Ovary (tissue), 9 donors: ENCODE data around the gene IQSEC1. TPM values are rescaled to one million over a fixed set of nuclear protein-coding genes. Genes with fewer than 3 reads are reported as not detected.

Experiments used
- DNase-seq, 5 donors: peaks; one replicate each; pipeline ENCODE4 v3.0.0-alpha.2; 2019 to 2020
- H3K27ac ChIP-seq, 2 donors: fragments of 200-600 bp; one replicate each; pipeline versions ENCODE4 v1.5.1 to v1.8.0; 2019 to 2022
- H3K27me3 ChIP-seq: fragments of 200-600 bp; one replicate; pipeline ENCODE4 v1.8.0; 2022
- H3K36me3 ChIP-seq: fragments of 200-600 bp; sonication (generic); one replicate; pipeline ENCODE4 v1.5.1; 2019
- H3K4me1 ChIP-seq: one replicate; pipeline ENCODE4 v1.8.1; 2013; ENCODE audit warnings: mild to moderate bottlenecking, moderate library complexity; ENCODE audit not compliant: insufficient read depth
- H3K4me3 ChIP-seq: fragments of 200-600 bp; sonication (generic); one replicate; pipeline ENCODE4 v1.5.1; 2017
- H3K9me3 ChIP-seq, 2 donors: fragments of 200-600 bp in 1 of 2; sonication (generic) in 1 of 2; one replicate each; pipeline versions ENCODE4 v1.5.1 to v1.8.1; 2013 to 2019; ENCODE audit warnings: mild to moderate bottlenecking in 1 of 2, moderate library complexity in 1 of 2
- EP300 ChIP-seq: sonication (generic); formaldehyde crosslinking; IDR thresholded peaks from one replicate; pipeline ENCODE4 v1.6.1; 2017; ENCODE audit warnings: antibody characterized with exemption
- POLR2A ChIP-seq: fragments of 450-650 bp; IDR thresholded peaks from one replicate; pipeline ENCODE4 v1.6.1; 2017; ENCODE audit warnings: antibody characterized with exemption, mild to moderate bottlenecking, moderate library complexity
- WGBS, 3 donors: extraction: QIAGEN DNeasy Blood & Tissue Kit in 1 of 3; methylation state at CpG; one replicate each; pipeline versions ENCODE4 v1.1.5 to v1.1.7; 2013 to 2017; 5-methylcytosine and 5-hydroxymethylcytosine counted together
- intact Hi-C, 4 donors: fragments of 100-400 bp; cut with DNase I; formaldehyde crosslinking; loops; one replicate each; pipeline versions ENCODE4 v1.11.0 to v1.15.1; 2022 to 2023
- polyA plus RNA-seq, 2 donors: library from polyadenylated mRNA; stranded (reverse); fragments of 200-250 nt in 1 of 2; fragments of 350-450 nt in 1 of 2; fragmentation: Illumina TruSeq in 1 of 2; extraction: RNeasy Lipid Tissue Mini Kit (QIAGEN cat#74804) in 1 of 2; gene quantifications; one replicate each; pipeline ENCODE4 v1.2.3, GENCODE V29; 2013 to 2014
- total RNA-seq, 7 donors: library from RNA; depleted of rRNA in 2 of 7; stranded (reverse); fragments of >200 nt in 2 of 7; fragmentation: NEBNext Ultra II Directional in 3 of 7; extraction: Animal tissue kit (Norgen Biotek cat#: 25700) in 3 of 7; gene quantifications; one replicate each; pipeline versions ENCODE4 v1.1.0 to v1.2.4, GENCODE V29; 2016 to 2023
- TF ChIP-seq, protein P1 (sequence below), 3 donors: fragments of 450-650 bp in 2 of 3; fragments of 200-600 bp in 1 of 3; IDR thresholded peaks; one replicate each; pipeline versions ENCODE4 v1.5.1 to v1.8.0; 2016 to 2022; ENCODE audit warnings: antibody characterized with exemption in 3 of 3, mild to moderate bottlenecking in 1 of 3
- donor health status: DM: no; HTN: no; CAD: no; lungs with moderate emphysema.
- donor health status: DM: no; HTN: no; CAD: no.
- donor health status: Bipolar disorder and iron deficiency.
- donor health status: DM: yes; HTN: yes; CAD: no.
- donor health status: DM: no; HTN: no; CAD: no.
- donor health status: DM: yes; HTN: yes; CAD: no.

The IQSEC1 gene
- total and polyA plus RNA-seq, 9 donors = 20.9 to 55.4 (median 45.1) TPM

DNA sequence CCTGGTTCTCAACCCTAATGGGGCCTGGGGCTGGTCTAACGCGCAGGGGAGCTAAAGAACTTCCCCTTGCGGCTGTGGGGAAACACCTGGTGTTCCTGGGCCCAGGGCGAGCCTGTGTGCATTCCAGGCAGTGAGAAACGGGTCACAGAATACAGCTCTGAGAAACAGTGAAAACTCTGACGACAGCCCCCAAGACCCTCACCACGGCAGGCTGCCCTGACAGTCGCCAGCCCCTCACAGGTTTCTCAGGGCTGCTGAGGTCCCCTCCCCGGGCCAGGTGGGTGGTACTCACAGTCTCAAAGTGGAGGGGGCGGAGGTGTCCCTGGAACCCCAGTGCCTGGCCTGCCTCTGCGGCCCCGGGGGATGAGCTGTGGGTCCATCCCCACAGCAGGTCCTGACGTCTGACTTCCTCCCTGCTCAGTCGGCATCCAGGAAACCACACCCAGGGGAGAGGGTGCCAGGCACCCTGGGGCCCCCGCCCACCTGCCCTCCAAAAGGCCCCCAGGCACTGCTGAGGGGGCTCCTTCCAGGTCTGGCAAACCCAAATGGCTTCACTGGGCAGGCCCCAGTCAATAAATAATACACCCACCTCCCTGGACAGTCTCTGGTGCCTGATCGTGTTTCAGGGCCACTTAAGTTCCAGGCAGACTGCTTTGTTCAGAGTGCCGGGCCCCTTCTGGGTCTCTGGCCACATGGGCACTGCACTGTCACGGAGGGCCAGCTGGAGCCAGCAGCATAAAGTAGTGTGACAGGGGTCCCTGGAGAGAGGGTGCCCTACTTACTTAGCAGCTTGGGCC lies 57.7 kb downstream of the IQSEC1 start:
- TF ChIP-seq EP300 (no peak), POLR2A (no peak)
- TF ChIP-seq, protein P1, sequence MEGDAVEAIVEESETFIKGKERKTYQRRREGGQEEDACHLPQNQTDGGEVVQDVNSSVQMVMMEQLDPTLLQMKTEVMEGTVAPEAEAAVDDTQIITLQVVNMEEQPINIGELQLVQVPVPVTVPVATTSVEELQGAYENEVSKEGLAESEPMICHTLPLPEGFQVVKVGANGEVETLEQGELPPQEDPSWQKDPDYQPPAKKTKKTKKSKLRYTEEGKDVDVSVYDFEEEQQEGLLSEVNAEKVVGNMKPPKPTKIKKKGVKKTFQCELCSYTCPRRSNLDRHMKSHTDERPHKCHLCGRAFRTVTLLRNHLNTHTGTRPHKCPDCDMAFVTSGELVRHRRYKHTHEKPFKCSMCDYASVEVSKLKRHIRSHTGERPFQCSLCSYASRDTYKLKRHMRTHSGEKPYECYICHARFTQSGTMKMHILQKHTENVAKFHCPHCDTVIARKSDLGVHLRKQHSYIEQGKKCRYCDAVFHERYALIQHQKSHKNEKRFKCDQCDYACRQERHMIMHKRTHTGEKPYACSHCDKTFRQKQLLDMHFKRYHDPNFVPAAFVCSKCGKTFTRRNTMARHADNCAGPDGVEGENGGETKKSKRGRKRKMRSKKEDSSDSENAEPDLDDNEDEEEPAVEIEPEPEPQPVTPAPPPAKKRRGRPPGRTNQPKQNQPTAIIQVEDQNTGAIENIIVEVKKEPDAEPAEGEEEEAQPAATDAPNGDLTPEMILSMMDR (IDR thresholded peaks at IDR 0.05) = no peak
- Histone ChIP-seq H3K4me1 (peaks cover 5% of the 10 kb centered on the region), H3K36me3 (no peaks in the 10 kb centered on the region), H3K4me3 (no peak overlapping the region), H3K27me3 (no peaks in the 10 kb centered on the region), H3K27ac (no peak overlapping the region), H3K9me3 (no peaks in the 10 kb centered on the region)
- intact Hi-C loops = no loop called here
- DNase-seq = no peak
- WGBS, 3 donors = 77 to 89% (median 84%) methylated on average over 18 of the region's 18 CpGs

DNA sequence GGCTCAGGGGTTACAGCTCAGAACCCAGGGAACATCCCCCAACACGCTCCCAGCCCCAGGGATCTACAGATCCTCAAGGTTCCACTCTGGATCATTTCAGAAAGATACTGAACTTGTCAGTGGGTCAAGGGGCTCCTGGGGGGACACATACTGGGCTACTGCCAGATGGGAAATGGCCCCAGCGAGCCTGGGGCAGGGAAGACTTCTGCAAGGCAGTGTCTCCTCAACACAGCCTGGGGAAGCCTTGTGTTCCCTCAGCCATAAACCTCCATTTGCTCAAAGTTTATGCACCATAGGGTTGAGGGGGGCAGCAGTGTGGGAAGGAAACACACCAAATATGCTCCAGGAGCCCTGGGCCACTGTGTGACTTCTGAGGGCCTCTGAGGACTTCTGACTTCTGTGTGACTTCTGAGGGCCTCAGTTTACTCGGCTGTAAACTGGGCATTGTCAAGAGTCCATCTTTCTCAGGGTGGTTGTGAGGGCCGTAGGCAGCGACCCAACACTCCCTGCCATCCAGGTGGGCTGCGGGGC lies 58.4 kb downstream of the IQSEC1 start:
- H3K4me3 ChIP-seq = no peak overlapping the region
- H3K27me3 ChIP-seq = no peaks in the 10 kb centered on the region
- H3K4me1 ChIP-seq = peaks cover 5% of the 10 kb centered on the region
- WGBS, 3 donors = 80 to 98% (median 87%) methylated on average over 6 of the region's 6 CpGs
- DNase-seq = no peak
- intact Hi-C loops = no loop called here
- no peak for TF ChIP-seq POLR2A
- TF ChIP-seq, protein P1 (IDR thresholded peaks at IDR 0.05) = no peak
- TF ChIP-seq EP300 = no peak
- no peak overlapping the region for H3K27ac ChIP-seq
- H3K9me3 ChIP-seq = no peaks in the 10 kb centered on the region
- H3K36me3 ChIP-seq = no peaks in the 10 kb centered on the region

GRCh38 chr3:13013994-13014754 lies 59.1 kb downstream of the IQSEC1 start:
- TF ChIP-seq, protein P1 (IDR thresholded peaks at IDR 0.05) = no peak
- TF ChIP-seq EP300 = no peak
- TF ChIP-seq POLR2A = no peak
- intact Hi-C loops = no loop called here
- no peaks in the 10 kb centered on the region for H3K4me1 ChIP-seq

GRCh38 chr3:13013566-13013965 lies 59.7 kb downstream of the IQSEC1 start:
- no peak for DNase-seq
- no peaks in the 10 kb centered on the region for H3K9me3 ChIP-seq
- no peaks in the 10 kb centered on the region for H3K27me3 ChIP-seq
- H3K27ac ChIP-seq = no peak overlapping the region
- TF ChIP-seq, protein P1 (IDR thresholded peaks at IDR 0.05) = no peak
- TF ChIP-seq POLR2A (no peak), EP300 (no peak)
- no peaks in the 10 kb centered on the region for H3K36me3 ChIP-seq
- intact Hi-C loops = no loop called here
- WGBS, 3 donors = 97 to 100% (median 99%) methylated on average over 3 of the region's 3 CpGs
- H3K4me3 ChIP-seq = no peak overlapping the region
- no peaks in the 10 kb centered on the region for H3K4me1 ChIP-seq

More at GRCh38 chr3:13013994-13014754, 59.1 kb downstream of the IQSEC1 start:
- no peaks in the 10 kb centered on the region for H3K27me3 ChIP-seq
- 84 to 92% (median 92%) methylated on average over 6 to 7 of the region's 7 CpGs for WGBS, 3 donors
- H3K4me3 ChIP-seq = no peak overlapping the region
- no peaks in the 10 kb centered on the region for H3K36me3 ChIP-seq
- H3K9me3 ChIP-seq = no peaks in the 10 kb centered on the region
- H3K27ac ChIP-seq = no peak overlapping the region
- no peak for DNase-seq
